GM12891 (cell line): ENCODE data around the gene GABBR2.

Experiments
- POLR2A ChIP-seq: IDR thresholded peaks from 2 replicates; pipeline ENCODE4 v1.6.1; 2011; ENCODE audit warnings: low read depth, low read length, control low read depth
- SPI1 ChIP-seq: IDR thresholded peaks from 2 replicates; pipeline ENCODE4 v1.6.1; 2011; ENCODE audit warnings: low read depth, low read length, control low read depth

GRCh38 chr9:98692392-98692791, 16.3 kb downstream of the GABBR2 start:
- TF ChIP-seq POLR2A = no peak
- TF ChIP-seq SPI1 = no peak
